ENCODE measurements around the gene UBIAD1.

UBIAD1 gene

DNA sequence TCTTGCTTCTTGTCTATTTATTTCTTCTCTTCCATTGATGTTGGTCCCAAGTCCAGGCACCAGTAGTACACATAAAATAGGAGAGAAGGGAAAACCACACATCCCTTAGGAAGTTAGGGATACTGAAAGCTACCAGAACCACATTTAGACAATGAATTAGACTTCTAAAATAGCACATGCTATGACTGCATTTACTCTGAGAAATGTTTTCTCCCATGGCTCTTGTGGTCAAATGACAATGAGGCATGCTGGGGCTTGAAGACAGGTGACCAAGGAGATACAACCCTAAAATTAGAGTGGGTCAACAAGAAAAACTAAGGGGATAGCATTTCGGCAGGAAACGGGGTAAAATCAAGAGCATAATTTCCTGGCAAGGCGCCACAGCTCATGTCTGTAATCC lies 27.8 kb upstream of the UBIAD1 start:
- TF ChIP-seq, protein P1, sequence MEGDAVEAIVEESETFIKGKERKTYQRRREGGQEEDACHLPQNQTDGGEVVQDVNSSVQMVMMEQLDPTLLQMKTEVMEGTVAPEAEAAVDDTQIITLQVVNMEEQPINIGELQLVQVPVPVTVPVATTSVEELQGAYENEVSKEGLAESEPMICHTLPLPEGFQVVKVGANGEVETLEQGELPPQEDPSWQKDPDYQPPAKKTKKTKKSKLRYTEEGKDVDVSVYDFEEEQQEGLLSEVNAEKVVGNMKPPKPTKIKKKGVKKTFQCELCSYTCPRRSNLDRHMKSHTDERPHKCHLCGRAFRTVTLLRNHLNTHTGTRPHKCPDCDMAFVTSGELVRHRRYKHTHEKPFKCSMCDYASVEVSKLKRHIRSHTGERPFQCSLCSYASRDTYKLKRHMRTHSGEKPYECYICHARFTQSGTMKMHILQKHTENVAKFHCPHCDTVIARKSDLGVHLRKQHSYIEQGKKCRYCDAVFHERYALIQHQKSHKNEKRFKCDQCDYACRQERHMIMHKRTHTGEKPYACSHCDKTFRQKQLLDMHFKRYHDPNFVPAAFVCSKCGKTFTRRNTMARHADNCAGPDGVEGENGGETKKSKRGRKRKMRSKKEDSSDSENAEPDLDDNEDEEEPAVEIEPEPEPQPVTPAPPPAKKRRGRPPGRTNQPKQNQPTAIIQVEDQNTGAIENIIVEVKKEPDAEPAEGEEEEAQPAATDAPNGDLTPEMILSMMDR (conservative IDR thresholded peaks at IDR 0.05; ENCODE audit: low read depth) = no peak
- ChIA-PET POLR2A (ENCODE audit: low non-redundant PET) (no interaction called here), CTCF (no interaction called here)
- DNase-seq (ENCODE audit: low spot score) = no peak
- no peak overlapping the region for H3K27ac ChIP-seq

DNA sequence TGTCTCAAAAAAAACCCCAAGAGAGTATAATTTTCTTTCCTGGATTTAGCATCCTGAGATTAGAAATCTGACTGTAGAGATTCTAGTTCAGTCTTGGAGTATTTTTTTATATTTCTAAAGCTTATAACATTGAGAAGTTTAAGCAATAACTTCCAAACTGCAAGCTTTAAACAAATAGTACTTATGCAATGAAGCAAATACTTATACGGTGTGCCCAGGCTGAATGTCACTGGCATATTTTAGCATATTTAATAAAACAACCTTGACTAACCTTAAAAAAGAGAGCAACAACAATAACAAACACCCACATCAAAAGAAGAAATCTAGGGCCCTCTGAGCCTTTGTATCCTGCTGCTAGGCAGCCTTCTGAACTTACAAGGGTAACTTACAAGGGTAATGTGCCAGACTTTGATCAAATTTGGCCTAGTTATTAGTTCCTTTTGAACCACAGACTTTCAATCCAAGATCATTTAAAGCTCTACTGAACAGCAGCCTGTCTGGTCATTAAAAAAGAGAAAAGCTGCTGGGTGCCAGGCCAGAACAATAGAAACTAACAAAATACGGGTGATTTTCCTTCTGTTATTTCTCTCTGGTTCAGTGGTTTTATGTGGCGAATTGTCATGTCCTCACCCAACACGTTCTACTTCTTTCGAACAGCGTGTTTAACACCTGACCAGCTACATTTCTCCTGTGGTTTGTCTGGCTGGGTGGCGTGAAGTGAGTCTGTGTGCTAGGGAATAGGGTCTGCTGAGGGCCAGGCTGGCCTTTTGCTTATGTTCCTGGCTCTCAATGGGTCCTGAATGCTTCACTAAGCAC lies 26.9 kb upstream of the UBIAD1 start:
- no peak for DNase-seq (ENCODE audit: low spot score)
- H3K27ac ChIP-seq = no peak overlapping the region
- ChIA-PET CTCF (no interaction called here), POLR2A (ENCODE audit: low non-redundant PET) (no interaction called here)
- TF ChIP-seq, protein P1 (conservative IDR thresholded peaks at IDR 0.05; ENCODE audit: low read depth) = no peak

DNA sequence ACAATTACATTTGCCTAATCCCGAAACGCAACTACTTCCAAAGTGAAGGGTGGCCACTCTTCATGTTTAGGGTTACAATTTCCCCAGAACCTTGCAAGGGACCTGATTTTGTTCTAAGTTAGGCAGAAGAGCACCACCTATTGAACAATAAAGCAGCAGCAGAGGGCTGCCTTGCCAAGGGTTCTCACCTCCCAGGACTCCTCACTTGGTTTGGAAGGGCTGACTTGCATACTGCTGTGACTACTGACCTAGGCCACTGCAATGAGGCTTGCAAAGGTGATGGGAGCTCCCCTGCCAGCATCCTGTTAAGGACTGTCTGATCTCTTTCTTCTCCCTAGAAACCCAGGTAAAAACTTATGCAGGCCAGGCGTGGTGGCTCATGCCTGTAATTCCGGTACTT lies 24.8 kb upstream of the UBIAD1 start:
- TF ChIP-seq, protein P1 (conservative IDR thresholded peaks at IDR 0.05; ENCODE audit: low read depth) = no peak
- POLR2A ChIA-PET (ENCODE audit: low non-redundant PET) = no interaction called here
- CTCF ChIA-PET = interaction anchor here (0.6 to 1.1 kb wide), 2 partner anchors 11 to 211 kb away, joined by 3 read pairs; no protein-coding TSS in a partner anchor
- DNase-seq (ENCODE audit: low spot score) = no peak
- no peak overlapping the region for H3K27ac ChIP-seq

DNA sequence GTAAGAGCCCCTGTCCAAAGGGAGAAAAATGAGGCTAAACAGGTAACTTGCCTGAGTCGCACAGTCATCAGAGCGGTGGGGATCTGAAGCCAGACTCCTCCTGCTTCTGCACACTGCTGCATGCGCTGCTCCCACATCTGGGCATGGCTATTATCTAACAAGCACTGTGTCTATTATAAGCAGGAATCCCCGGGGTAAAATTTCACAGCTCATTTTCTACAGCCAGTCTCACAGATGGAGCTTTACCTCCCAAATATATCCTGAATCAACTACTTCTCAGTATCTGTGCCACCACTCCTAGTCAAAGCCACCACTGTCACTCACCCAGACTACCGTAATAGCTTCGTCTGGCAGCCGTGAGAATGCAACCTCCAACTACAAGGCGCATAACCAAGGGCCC lies 20.5 kb upstream of the UBIAD1 start:
- TF ChIP-seq, protein P1 (conservative IDR thresholded peaks at IDR 0.05; ENCODE audit: low read depth) = no peak
- no peak for DNase-seq (ENCODE audit: low spot score)
- POLR2A ChIA-PET (ENCODE audit: low non-redundant PET) = no interaction called here
- H3K27ac ChIP-seq = no peak overlapping the region
- CTCF ChIA-PET = no interaction called here

DNA sequence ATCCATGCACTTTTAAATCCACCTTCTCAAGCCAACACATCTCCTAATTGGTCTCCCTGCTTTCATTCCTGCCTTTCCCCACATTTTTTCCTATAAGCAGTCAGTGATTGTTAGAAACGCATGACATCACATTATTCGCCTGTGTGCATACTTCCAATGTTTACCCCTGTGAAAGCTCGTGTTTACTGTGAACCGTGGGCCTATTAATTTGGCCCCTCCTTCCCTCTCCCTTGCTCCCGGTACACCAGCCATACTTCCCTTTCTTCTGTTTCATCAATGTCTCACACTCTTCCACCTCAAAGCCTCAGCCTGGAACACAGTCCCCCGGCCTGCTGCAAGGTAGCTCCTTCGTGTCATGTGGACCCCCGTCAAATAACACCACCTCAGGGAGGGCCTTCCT lies 19.8 kb upstream of the UBIAD1 start:
- TF ChIP-seq, protein P1 (conservative IDR thresholded peaks at IDR 0.05; ENCODE audit: low read depth) = no peak
- no peak for DNase-seq (ENCODE audit: low spot score)
- ChIA-PET POLR2A (ENCODE audit: low non-redundant PET) (no interaction called here), CTCF (interaction anchor here (0.5 to 0.8 kb wide), 2 partner anchors 183 to 1278 kb away, joined by 3 to 4 read pairs; no protein-coding TSS in a partner anchor)
- no peak overlapping the region for H3K27ac ChIP-seq

DNA sequence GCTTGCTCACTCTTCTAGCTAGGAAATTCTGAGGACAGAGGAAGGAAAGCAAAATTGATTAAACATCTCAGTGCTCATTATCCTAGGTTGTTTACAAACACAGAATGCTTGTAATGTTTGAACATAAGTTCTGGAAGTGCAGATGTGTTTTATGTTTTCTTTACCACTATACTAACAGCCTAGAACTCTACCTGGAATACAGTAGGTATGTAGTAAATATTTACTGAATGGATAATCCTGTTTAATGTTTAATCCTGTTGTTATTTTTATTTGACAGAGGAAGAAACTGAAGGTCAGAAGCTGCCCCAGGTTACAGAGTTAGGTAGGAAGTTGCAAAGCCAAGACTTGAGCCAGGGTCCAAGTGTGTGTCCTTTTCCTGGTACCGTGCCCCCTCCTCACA lies 16.7 kb upstream of the UBIAD1 start:
- no peak overlapping the region for H3K27ac ChIP-seq
- CTCF ChIA-PET = interaction anchor here (0.6 to 1.7 kb wide), 2 partner anchors 14 to 30 kb away, joined by 3 to 4 read pairs; no protein-coding TSS in a partner anchor

More for the DNA sequence above, 16.7 kb upstream of the UBIAD1 start:
- no peak for DNase-seq (ENCODE audit: low spot score)
- POLR2A ChIA-PET (ENCODE audit: low non-redundant PET) = no interaction called here
- TF ChIP-seq, protein P1 (conservative IDR thresholded peaks at IDR 0.05; ENCODE audit: low read depth) = no peak
